ENCODE data around the gene ANKRD11. TPM values are rescaled to one million over a fixed set of nuclear protein-coding genes. Genes with fewer than 3 reads are reported as not detected.
"Not testable (repeated sequence)": the region's sequence is repeated elsewhere in the genome, so short reads cannot be mapped to it uniquely, and the experiment has no call there.

ANKRD11 gene
- total and polyA plus RNA-seq, 3 experiments from 2014 or later = 39.8 to 150 (median 130) TPM

- peak overlapping the region in 2 of 8 donors; percentile 38 to 84 for H3K27ac Mint-ChIP-seq
Measured at GRCh38 chr16:89304941-89305705, 185.2 kb downstream of the ANKRD11 start.

GRCh38 chr16:89304181-89304851 lies 186.0 kb downstream of the ANKRD11 start:
- POLR2A ChIA-PET = interaction anchor here (1.2 kb wide), 1 partner anchor 11 kb away, joined by 3 read pairs; no protein-coding TSS in a partner anchor
- H3K36me3 ChIP-seq (ENCODE audit: insufficient read depth, low read length) = peaks cover 37% of the 10 kb centered on the region
- peaks cover 0 to 46% (median 4%) of the 10 kb centered on the region in 3 donors for H3K36me3 Mint-ChIP-seq

More at GRCh38 chr16:89304941-89305705, 185.2 kb downstream of the ANKRD11 start:
- Mint-ChIP-seq H3K27me3 (no peaks in the 10 kb centered on the region), H3K9me3 (no peaks in the 10 kb centered on the region), H3K4me3 (peak overlapping the region in 1 of 7 donors; percentile 36), H3K36me3 (peaks cover 0 to 54% (median 4%) of the 10 kb centered on the region in 3 donors), H3K4me1 (peaks cover 50 to 73% (median 58%) of the 10 kb centered on the region in 3 donors)
- H3K4me1 ChIP-seq (ENCODE audit: insufficient read depth, low read length) = peaks cover 46% of the 10 kb centered on the region
- no peaks in the 10 kb centered on the region for H3K27me3 ChIP-seq (ENCODE audit: insufficient read depth, low read length, poor library complexity, severe bottlenecking)
- H3K36me3 ChIP-seq (ENCODE audit: insufficient read depth, low read length) = peaks cover 46% of the 10 kb centered on the region
- ChIA-PET CTCF (no interaction called here), POLR2A (no interaction called here)
- H3K27ac ChIP-seq (ENCODE audit: low read depth, low read length) = no peak overlapping the region
- no peaks in the 10 kb centered on the region for H3K9me3 ChIP-seq (ENCODE audit: low read length)
- no peak for DNase-seq
- no peak overlapping the region for H3K4me3 ChIP-seq (ENCODE audit: low read length)

GRCh38 chr16:89303617-89304016 lies 186.7 kb downstream of the ANKRD11 start:
- H3K27ac ChIP-seq (ENCODE audit: low read depth, low read length) = no peak overlapping the region
- peaks cover 0 to 49% (median 4%) of the 10 kb centered on the region in 3 donors for H3K36me3 Mint-ChIP-seq
- no peaks in the 10 kb centered on the region for H3K9me3 ChIP-seq (ENCODE audit: low read length)
- peaks cover 33% of the 10 kb centered on the region for H3K36me3 ChIP-seq (ENCODE audit: insufficient read depth, low read length)
- peaks cover 31% of the 10 kb centered on the region for H3K4me1 ChIP-seq (ENCODE audit: insufficient read depth, low read length)
- POLR2A ChIA-PET = interaction anchor here (1.2 kb wide), 2 partner anchors 10 to 12 kb away, joined by 3 read pairs; no protein-coding TSS in a partner anchor
- H3K27ac Mint-ChIP-seq = peak overlapping the region; percentile 44 to 96 (median 79)
- CTCF ChIA-PET = interaction anchor here (1.2 kb wide), 1 partner anchor 11 kb away, joined by 4 read pairs; no protein-coding TSS in a partner anchor
- H3K9me3 Mint-ChIP-seq = no peaks in the 10 kb centered on the region
- peaks cover 43 to 63% (median 49%) of the 10 kb centered on the region in 3 donors for H3K4me1 Mint-ChIP-seq
- H3K27me3 ChIP-seq (ENCODE audit: insufficient read depth, low read length, poor library complexity, severe bottlenecking) = no peaks in the 10 kb centered on the region
- H3K4me3 Mint-ChIP-seq = peak overlapping the region in 6 of 7 donors; percentile 4 to 67 (median 42)
- no peak overlapping the region for H3K4me3 ChIP-seq (ENCODE audit: low read length)
- no peaks in the 10 kb centered on the region for H3K27me3 Mint-ChIP-seq
- DNase-seq = no peak

More at GRCh38 chr16:89304181-89304851, 186.0 kb downstream of the ANKRD11 start:
- H3K4me1 ChIP-seq (ENCODE audit: insufficient read depth, low read length) = peaks cover 38% of the 10 kb centered on the region
- H3K27ac ChIP-seq (ENCODE audit: low read depth, low read length) = no peak overlapping the region
- CTCF ChIA-PET = interaction anchor here (1.2 kb wide), 1 partner anchor 11 kb away, joined by 4 read pairs; no protein-coding TSS in a partner anchor
- Mint-ChIP-seq H3K27ac (peak overlapping the region; percentile 35 to 96 (median 72)), H3K4me3 (peak overlapping the region in 4 of 7 donors; percentile 4 to 56 (median 42)), H3K4me1 (peaks cover 45 to 65% (median 50%) of the 10 kb centered on the region in 3 donors), H3K27me3 (no peaks in the 10 kb centered on the region), H3K9me3 (no peaks in the 10 kb centered on the region)
- H3K4me3 ChIP-seq (ENCODE audit: low read length) = no peak overlapping the region
- no peaks in the 10 kb centered on the region for H3K27me3 ChIP-seq (ENCODE audit: insufficient read depth, low read length, poor library complexity, severe bottlenecking)
- no peaks in the 10 kb centered on the region for H3K9me3 ChIP-seq (ENCODE audit: low read length)
- no peak for DNase-seq

- POLR2A ChIA-PET = no interaction called here
- Histone ChIP-seq H3K36me3 (ENCODE audit: insufficient read depth, low read length) (peaks cover 33% of the 10 kb centered on the region), H3K4me1 (ENCODE audit: insufficient read depth, low read length) (peaks cover 28% of the 10 kb centered on the region), H3K4me3 (ENCODE audit: low read length) (no peak overlapping the region), H3K9me3 (ENCODE audit: low read length) (no peaks in the 10 kb centered on the region), H3K27me3 (ENCODE audit: insufficient read depth, low read length, poor library complexity, severe bottlenecking) (no peaks in the 10 kb centered on the region), H3K27ac (ENCODE audit: low read depth, low read length) (no peak overlapping the region)
- Mint-ChIP-seq H3K27me3 (no peaks in the 10 kb centered on the region), H3K27ac (peak overlapping the region in 3 of 8 donors; percentile 43 to 56 (median 45)), H3K4me1 (peaks cover 50 to 69% (median 59%) of the 10 kb centered on the region in 3 donors), H3K9me3 (no peaks in the 10 kb centered on the region), H3K4me3 (no peak overlapping the region), H3K36me3 (peaks cover 0 to 64% (median 7%) of the 10 kb centered on the region in 3 donors)
- no peak for DNase-seq
- CTCF ChIA-PET = no interaction called here
Measured at GRCh38 chr16:89300976-89301360, 189.4 kb downstream of the ANKRD11 start.

GRCh38 chr16:89300311-89300975 lies 189.9 kb downstream of the ANKRD11 start:
- DNase-seq = no peak
- H3K27ac Mint-ChIP-seq = peak overlapping the region in 6 of 8 donors; percentile 17 to 91 (median 44)
- H3K36me3 Mint-ChIP-seq = peaks cover 0 to 64% (median 7%) of the 10 kb centered on the region in 3 donors
- no peak overlapping the region for H3K4me3 Mint-ChIP-seq
- CTCF ChIA-PET = no interaction called here
- no peaks in the 10 kb centered on the region for H3K9me3 Mint-ChIP-seq
- H3K27me3 ChIP-seq (ENCODE audit: insufficient read depth, low read length, poor library complexity, severe bottlenecking) = no peaks in the 10 kb centered on the region
- no peaks in the 10 kb centered on the region for H3K9me3 ChIP-seq (ENCODE audit: low read length)
- peaks cover 33% of the 10 kb centered on the region for H3K36me3 ChIP-seq (ENCODE audit: insufficient read depth, low read length)
- POLR2A ChIA-PET = no interaction called here
- peaks cover 51 to 72% (median 64%) of the 10 kb centered on the region in 3 donors for H3K4me1 Mint-ChIP-seq
- H3K4me1 ChIP-seq (ENCODE audit: insufficient read depth, low read length) = peaks cover 31% of the 10 kb centered on the region
- no peaks in the 10 kb centered on the region for H3K27me3 Mint-ChIP-seq
- H3K4me3 ChIP-seq (ENCODE audit: low read length) = no peak overlapping the region
- H3K27ac ChIP-seq (ENCODE audit: low read depth, low read length) = no peak overlapping the region

- H3K36me3 Mint-ChIP-seq = peaks cover 0 to 59% (median 7%) of the 10 kb centered on the region in 3 donors
- H3K4me3 Mint-ChIP-seq; DNase-seq; H3K27ac Mint-ChIP-seq; H3K27me3 Mint-ChIP-seq; CTCF ChIA-PET; H3K9me3 ChIP-seq (ENCODE audit: low read length); POLR2A ChIA-PET; H3K4me3 ChIP-seq (ENCODE audit: low read length); H3K9me3 Mint-ChIP-seq; H3K27me3 ChIP-seq (ENCODE audit: insufficient read depth, low read length, poor library complexity, severe bottlenecking); H3K27ac ChIP-seq (ENCODE audit: low read depth, low read length): not testable (repeated sequence)
- peaks cover 34% of the 10 kb centered on the region for H3K4me1 ChIP-seq (ENCODE audit: insufficient read depth, low read length)
- peaks cover 26% of the 10 kb centered on the region for H3K36me3 ChIP-seq (ENCODE audit: insufficient read depth, low read length)
- H3K4me1 Mint-ChIP-seq = peaks cover 50 to 73% (median 63%) of the 10 kb centered on the region in 3 donors
Measured at GRCh38 chr16:89299357-89300111, 190.8 kb downstream of the ANKRD11 start.

GRCh38 chr16:89298623-89299225 lies 191.6 kb downstream of the ANKRD11 start:
- H3K27ac Mint-ChIP-seq = peak overlapping the region in 5 of 8 donors; percentile 17 to 45 (median 26)
- no peaks in the 10 kb centered on the region for H3K9me3 ChIP-seq (ENCODE audit: low read length)
- no peak overlapping the region for H3K4me3 ChIP-seq (ENCODE audit: low read length)
- DNase-seq = no peak
- H3K36me3 ChIP-seq (ENCODE audit: insufficient read depth, low read length) = peaks cover 18% of the 10 kb centered on the region
- H3K27me3 ChIP-seq (ENCODE audit: insufficient read depth, low read length, poor library complexity, severe bottlenecking) = no peaks in the 10 kb centered on the region
- ChIA-PET POLR2A (no interaction called here), CTCF (interaction anchor here (1.1 kb wide), 1 partner anchor 10 kb away, joined by 4 read pairs; no protein-coding TSS in a partner anchor)
- H3K9me3 Mint-ChIP-seq = no peaks in the 10 kb centered on the region
- H3K4me1 Mint-ChIP-seq = peaks cover 46 to 70% (median 55%) of the 10 kb centered on the region in 3 donors
- no peaks in the 10 kb centered on the region for H3K27me3 Mint-ChIP-seq
- H3K4me1 ChIP-seq (ENCODE audit: insufficient read depth, low read length) = peaks cover 34% of the 10 kb centered on the region
- H3K4me3 Mint-ChIP-seq = no peak overlapping the region
- no peak overlapping the region for H3K27ac ChIP-seq (ENCODE audit: low read depth, low read length)
- peaks cover 0 to 51% (median 4%) of the 10 kb centered on the region in 3 donors for H3K36me3 Mint-ChIP-seq
